Right renal cortex interstitium (tissue), 3 donors: ENCODE results near the gene PCCB. TPM values are rescaled to one million over a fixed set of nuclear protein-coding genes. Genes with fewer than 3 reads are reported as not detected.
A peak's percentile ranks its signal among the peaks of the same experiment; 100 is the strongest.
"Not testable (repeated sequence)": the region's sequence is repeated elsewhere in the genome, so short reads cannot be mapped to it uniquely, and the experiment has no call there.

Source experiments
- DNase-seq, 3 donors: peaks; one replicate each; pipeline ENCODE4 v3.0.0-alpha.2; 2013; ENCODE audit warnings: low read depth in 3 of 3, low spot score in 2 of 3
- polyA plus RNA-seq, 3 donors: library from polyadenylated mRNA; unstranded; fragments of 120-200 nt; gene quantifications; one replicate each; pipeline ENCODE4 v1.2.1, GENCODE V29; 2013; ENCODE audit not compliant: insufficient read length in 3 of 3

PCCB gene
- polyA plus RNA-seq, 3 donors: 77.3 to 89.5 (median 79.6) TPM

DNA sequence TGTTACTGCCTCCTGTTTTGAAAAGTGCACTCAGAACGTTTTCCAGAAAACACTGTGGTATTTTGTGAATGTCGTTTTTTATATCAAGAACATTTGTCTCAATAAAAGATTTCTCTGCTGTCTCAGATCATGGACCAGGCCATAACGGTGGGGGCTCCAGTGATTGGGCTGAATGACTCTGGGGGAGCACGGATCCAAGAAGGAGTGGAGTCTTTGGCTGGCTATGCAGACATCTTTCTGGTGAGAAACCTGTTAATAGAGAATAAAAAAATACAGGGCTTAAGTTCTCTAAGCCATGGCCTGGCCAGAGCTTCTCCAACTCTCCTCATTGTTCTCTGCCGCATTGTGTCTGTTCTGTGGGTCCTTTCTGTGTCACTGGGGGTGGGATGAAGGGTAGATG lies 11.7 kb downstream of the PCCB start:
- no peak for DNase-seq

DNA sequence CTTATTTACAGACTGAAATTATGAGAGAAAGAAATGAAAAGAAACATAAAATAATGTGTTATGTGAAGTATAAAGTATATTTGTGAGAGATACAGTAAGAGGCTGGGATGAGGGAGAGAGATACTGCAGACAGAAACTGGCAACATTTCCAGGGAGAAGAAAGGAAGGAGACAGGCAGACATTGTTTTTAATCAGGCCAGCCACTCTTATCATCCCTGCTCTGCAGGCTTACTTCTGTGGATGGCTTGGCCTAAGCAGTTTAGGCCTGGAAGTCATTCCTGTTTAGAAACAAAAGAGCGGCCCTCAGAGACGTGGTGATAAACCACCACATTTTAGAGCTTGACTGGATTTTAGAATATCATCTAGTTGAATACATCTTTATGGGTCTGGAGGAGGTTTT lies 12.4 kb downstream of the PCCB start:
- no peak for DNase-seq

DNA sequence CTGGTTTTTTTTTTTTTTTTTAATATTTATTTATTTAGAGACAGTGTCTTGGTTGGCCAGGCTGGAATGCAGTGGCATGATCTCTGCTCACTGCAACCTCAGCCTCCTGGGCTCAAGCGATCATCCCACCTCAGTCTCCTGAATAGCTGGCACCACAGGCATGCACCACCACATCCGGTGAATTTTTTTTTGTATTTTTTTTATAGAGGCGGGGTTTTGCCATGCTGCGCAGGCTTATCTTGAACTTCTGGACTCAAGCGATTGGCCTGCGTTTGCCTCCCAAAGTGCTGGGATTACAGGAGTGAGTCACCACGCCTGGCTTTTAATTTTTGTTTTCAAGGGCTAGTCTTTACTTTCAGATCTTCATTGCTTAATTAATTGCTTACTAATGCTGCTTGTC lies 13.1 kb downstream of the PCCB start:
- no peak for DNase-seq

DNA sequence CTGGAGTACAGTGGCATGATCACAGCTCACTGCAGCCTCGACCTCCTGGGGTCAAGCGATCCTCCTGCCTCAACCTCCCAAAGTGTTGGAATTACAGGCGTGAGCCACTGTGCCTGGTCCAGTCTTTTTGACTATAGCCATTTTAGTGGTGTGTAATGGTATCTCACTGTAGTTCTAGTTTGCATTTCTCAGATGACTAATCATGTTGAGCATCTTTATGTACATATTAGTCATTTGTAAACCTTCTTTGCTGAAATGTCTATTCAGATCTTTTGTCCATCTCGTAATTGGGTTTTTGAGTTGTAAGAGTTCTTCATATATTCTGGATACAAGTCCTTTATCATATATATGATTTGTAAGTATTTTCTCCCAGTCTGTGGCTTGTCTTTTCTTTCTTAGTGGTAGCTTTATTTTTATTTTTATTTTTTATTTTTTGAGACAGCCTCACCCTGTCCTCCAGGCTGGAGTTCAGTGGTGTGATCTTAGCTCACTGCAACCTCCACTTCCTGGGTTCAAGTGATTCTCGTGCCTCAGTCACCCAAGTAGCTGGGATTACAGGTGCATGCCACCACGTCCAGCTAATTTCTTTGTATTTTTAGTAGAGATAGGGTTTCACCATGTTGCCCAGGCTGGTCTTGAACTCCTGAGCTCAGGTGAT lies 16.5 kb downstream of the PCCB start:
- DNase-seq: not testable (repeated sequence)

DNA sequence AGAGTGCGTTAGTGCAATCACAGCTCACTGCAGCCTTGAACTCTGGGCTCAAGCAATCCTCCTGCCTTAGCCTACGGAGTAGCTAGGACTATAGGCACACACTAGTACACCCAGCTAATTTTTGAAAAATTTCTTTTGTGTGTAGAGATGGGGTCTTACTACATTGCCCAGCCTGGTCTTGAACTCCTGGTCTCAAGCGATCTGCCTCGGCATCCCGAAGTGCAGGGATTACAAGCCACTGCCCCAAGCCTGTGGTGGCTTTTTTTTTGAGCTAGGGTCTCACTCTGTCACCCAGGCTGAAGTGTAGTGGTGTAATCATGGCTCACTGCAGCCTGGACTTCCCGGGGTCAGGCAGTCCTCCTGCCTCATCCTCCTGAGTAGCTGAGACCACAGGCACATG lies 17.1 kb downstream of the PCCB start:
- DNase-seq: no peak

DNA sequence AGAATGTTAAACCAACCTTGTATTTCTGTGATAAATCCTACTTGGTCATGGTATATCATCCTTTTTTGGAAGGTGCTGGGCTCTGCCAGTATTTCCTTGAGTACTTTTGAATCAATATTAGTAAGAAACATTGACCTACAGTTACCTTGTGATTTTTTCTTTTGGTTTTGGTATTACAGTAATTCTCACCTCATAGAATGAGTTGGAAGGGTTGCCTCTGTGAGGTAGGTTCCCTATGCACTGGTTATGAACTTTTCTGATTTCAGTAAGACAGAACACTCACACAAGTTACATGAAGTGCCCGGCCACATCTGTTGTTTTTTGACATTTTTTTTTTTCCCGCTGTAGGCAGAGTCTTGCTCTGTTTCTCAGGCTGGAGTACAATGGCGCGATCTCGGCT lies 20.0 kb downstream of the PCCB start:
- DNase-seq: no peak

DNA sequence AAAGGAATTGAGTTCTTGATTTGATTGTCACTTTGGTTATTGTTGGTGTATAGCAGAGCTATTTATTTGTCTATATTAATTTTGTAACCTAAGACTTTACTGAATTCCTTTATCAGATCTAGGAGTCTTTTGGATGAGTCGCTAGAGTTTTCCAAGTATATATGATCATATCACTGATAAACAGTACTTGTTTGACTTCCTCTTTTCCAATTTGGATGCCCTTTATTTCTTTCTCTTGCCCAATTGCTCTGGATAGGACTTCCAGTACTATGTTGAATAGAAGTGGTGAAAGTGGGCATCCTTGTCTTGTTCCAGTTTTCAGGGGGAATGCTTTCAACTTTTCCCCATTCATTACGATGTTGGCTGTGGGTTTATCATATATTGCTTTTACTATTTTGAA lies 21.5 kb downstream of the PCCB start:
- DNase-seq: not testable (repeated sequence)

DNA sequence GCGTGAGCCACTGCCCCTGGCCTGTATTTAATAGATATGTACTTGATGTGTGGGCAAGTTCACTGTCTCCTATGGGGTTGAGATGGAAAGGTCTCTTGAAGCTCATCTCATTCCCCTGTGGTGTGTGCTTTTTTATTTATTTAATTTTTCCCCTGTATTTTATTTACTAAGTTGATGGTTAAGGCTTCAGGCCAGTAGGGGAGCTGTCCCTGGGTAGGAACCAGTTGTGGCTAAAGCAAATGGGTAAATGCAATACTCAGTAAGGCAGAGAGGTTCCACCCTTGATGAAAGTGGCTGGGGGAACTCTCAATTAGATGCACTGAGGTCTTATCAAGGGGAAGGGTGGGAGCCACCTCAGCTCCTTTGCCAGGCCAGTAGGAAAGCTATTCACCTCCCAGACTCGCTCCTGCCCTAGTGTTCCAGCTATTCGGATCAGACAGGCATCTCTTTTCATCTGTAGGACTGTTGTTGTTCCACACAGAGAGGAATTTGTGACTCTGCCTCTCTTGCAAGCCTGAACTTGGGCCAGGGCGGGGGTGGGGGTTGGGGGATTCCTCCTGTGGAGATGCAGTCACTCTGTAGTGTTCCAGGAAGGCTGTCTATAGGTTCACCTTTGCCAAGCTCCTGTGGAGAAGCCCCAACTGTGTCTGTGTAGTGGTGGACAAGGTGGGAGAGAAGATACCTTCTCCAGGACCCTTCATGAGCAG lies 26.1 kb downstream of the PCCB start:
- DNase-seq: no peak

DNA sequence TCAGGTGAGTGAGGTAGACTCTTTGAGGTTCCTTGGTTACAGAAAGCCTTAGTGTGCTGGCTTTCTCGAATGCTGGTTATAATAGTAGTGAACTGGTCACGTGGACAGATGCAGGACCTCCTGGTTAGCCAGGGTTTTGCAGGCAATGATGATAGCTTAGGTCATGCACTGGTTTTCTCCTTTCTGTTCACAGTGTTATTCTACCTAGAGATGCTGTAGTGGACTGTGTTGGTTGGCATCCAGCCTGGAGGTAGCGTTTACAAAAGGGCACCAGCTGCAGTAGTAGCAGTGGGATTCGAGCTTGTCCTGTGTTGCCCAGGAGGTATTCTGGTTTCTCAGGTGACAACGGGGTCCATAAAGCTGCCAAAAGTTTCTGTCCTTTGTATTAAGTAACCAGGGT lies 27.0 kb downstream of the PCCB start:
- peak in 1 of 3 donors; percentile 4 for DNase-seq

DNA sequence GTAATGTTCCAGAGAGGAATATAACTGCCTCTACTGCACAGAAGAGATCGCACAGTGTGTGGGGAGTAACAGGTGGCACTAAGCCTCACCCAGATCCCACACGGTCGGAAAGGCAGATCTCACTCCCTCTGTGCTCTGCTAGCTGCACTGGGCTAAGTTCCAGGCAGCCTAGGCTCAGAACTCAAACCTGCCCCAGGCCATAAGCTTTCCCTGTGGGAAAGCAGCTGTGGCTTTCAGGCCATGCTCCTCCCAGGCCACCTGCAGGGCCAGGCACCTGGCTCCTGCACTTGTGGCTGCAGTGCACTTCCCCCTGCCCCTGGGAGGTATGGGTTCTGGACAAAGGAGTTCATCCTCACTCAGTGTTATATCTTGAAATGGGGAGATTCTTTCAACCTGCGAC lies 27.5 kb downstream of the PCCB start:
- DNase-seq: no peak

DNA sequence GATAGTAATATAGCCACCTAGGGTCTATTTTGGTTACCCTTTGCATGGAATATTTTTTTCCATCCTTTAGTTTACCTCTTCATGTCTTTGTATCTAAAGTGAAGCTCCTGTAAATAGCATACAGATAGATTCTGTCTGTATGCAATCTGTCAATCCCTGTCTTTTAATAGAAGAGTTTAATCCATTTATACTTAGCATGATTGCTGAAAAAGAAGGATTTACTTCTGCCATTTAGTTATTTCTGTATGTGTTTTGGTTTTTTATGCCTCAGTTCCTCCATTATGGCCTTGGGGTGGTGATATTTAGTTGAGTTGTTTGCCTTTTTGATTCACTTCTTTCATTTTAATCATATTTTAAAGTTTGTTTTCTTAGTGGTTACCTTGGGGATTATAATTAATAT lies 29.0 kb downstream of the PCCB start:
- no peak for DNase-seq

DNA sequence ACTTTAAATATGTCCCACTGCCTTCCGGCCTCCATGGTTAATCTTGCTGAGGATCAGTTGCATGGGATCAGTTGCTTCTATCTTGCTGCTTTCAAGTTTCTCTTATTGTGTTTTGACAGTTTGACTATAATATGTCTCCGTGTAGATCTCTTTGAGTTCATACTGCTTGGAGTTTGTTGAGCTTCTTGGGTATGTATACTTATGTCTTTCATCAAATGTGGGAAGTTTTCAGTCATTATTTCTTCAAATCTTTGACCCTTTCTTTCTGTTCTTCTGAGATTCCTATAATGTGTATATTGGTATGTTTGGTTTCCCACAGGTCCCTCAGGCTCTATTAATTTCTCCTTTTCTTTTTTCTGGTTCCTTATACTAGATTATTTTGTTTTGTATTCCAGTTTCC lies 30.8 kb downstream of the PCCB start:
- no peak for DNase-seq

DNA sequence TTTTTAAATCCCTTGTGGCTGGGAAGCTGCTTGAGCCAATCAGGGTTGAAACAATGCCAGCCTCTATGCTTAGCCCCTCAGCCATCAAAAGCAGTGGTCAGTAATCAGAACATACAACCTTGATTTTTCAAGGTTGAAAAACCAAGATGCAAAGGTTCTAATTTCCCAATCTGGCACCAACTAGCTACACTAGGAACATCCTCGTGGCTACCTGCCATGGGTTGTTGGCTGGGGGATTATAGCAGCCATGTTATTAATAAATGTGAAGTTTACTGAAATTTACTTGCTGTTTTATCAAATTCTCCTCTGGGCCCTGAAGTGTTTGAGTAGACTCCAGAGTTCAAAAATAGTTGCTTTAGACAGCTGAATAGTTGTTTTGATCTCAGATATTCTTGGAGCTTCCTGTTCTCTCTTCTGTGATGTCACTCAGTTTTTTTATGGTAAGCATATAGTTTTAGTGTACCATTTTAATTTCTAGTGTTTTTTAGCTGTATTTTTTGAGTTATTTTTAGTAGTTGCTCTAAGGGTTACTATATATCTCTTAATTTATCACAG lies 31.9 kb downstream of the PCCB start:
- DNase-seq: no peak

DNA sequence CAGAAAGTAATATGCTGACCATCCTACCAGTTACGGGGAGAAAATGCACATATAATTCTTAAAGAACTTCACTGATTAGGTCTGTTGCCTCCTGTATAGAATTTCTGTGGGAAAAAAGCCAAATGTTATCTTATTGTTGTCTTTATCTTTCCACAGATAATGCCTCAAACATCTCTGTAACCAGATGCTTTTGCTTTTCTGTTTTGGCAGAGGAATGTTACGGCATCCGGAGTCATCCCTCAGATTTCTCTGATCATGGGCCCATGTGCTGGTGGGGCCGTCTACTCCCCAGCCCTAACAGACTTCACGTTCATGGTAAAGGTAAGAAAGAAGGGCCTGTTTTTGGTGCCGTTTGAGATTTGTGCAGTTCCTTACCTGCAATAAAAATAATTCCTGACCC lies 33.5 kb downstream of the PCCB start:
- DNase-seq: no peak

DNA sequence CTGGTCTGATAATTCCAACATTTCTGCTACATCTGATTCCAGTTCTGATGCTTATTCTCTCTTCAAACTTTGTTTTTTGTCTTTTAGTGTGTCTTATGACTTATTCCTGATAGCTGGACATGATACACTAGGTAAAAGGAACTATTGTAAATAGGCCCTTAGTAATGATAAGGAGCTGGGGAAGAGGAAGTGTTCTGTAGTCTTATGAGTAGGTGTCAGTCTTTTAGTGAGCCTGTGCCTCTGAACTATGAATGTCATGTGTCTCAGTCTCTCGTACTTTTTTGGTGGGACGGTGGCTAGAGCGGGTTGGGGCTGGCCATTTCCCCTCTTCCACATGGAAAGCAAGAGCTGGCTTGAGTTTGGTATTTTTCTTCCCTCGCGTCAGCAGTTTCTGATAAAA lies 41.2 kb downstream of the PCCB start:
- DNase-seq: no peak

DNA sequence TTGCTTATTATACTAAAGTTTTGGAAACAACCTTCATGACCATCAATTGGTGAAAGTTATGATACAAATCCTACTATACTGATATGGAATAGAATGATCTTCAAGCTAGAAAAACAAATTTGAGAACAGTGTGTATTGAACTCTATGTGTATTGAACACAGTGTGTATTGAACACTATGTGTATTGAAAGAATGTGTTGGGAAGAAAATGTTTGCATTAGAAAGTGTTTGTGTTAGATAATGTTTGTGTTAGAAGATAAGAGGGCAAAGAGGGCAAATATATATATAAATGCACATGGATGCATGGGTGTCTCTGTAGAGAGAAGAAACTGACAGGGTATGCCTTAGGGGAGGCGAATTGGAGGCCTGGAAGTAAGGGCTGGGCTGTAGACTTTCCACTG lies 42.4 kb downstream of the PCCB start:
- no peak for DNase-seq

DNA sequence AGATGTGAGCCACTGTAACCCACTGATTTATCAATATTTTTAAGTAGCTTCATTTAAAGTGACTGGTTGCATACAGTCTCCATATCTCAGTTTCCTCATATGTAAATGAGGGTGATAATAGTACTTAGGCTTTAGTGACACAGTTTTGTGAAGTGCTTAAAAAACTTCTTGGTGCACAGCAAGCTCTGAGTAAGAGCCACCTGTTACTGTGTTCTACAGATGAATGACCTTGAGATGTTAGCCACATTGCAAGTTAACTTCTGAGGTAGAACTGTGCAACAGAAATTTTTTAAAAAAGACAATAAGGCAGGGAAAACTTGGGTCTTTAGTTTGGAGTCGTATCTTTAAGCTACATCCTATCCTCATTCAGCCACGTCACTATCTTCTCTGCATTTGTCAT lies 43.1 kb downstream of the PCCB start:
- DNase-seq: no peak

DNA sequence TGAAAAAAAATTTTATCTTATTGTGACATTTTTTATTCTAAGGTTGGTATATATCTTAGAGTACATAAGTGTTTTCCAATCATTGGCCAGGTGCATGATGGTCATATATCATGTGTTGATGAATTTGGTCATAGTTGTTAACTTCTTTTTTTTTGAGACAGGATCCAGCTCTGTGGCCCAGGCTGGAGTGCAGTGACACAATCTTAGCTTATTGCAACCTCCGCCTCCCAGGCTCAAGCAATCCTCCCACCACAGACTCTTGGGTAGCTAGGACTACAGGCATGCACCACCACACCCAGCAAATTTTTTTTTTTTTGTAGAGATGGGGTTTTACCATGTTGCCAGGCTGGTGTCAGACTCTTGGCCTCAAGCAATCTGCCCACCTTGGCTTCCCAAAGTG lies 44.0 kb downstream of the PCCB start:
- no peak for DNase-seq

DNA sequence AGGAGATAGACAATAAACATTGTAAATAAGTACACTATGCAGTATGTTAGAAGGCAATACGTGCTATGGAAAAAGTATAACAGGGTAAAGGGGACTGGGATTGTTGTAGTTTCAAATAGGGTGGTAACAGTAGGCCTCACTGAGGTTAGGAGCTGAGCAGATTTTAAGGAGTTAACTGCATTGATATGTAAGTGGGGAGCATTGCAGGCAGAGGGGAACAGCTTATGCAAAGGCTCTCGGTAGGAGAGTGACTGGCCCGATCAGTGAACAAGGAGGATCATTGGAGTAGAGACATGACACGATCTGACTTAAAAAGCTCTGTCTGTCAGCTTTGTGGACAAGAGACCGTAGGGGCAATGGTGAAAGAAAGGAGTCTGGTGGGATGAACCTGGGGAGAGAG lies 46.8 kb downstream of the PCCB start:
- DNase-seq: no peak

DNA sequence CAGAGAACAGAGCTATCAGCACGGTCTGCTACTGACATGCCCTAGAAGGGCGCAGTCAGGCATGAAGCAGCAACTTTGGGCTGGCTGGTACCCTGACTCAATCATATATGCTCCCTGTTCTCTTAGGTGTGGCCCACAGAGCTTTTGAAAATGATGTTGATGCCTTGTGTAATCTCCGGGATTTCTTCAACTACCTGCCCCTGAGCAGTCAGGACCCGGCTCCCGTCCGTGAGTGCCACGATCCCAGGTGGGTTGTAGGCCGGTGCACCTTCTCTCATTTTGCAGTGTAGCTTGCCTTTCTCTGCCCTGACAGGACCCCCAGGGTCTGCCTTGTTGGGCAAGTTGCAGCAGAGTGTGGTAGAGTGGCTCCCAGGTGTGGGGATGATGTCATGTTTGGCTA lies 47.7 kb downstream of the PCCB start:
- DNase-seq: no peak

DNA sequence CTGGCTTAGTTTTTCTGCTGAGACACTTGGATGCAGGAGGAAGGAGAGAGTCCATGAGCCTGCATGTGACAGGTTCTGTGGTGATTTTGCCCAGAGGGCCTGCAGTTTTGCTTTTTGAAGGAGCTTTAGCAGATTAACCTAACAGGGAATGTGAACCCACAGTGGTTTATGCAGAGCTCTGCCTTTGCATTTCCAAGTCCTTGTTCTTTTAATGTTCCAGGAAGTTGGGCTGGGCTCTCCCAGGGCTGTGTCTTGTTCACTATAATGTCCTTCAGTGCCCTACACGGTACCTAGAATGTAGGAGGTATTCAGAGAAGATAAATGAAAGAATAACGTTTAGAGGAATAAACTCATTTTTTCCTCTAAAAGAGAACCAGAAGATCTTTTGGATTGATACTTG lies 50.3 kb downstream of the PCCB start:
- no peak for DNase-seq

DNA sequence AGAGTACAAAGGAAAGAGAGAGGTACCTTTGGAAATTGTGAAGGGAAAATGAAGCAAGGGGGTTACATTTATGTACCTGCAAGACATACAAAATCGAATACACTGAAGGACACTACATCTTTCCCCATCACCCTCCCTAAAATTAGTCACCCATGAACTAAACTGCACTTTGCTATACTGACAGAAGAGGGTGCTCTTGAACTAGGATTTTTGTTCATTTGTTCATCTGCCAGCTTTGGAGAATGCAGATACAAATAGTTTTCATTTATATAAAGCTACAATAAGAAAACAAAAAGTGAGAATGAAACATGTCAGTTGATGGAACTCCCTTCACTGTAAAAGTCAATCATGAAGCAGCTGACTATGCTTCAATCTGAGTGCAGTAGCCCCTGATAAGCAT lies 55.7 kb downstream of the PCCB start:
- no peak for DNase-seq
